ENCODE data around the gene KHSRP.

GRCh38 chr19:6446452-6446851 lies 21.8 kb upstream of the KHSRP start:
- no peak for TF ChIP-seq CTCF (IDR thresholded peaks at IDR 0.05)
- no peak for TF ChIP-seq ZFX (IDR thresholded peaks at IDR 0.05; ENCODE audit: borderline replicate concordance)
